Measurements from ENCODE around the gene SKAP2. TPM values are rescaled to one million over a fixed set of nuclear protein-coding genes. Genes with fewer than 3 reads are reported as not detected.

Gene SKAP2
- total RNA-seq, 1 experiment from 2014 or later = 3.2 TPM

GRCh38 chr7:26699766-26700165 is 164.6 kb downstream of the SKAP2 start:
- Histone ChIP-seq H4K91ac (ENCODE audit: insufficient read length, low read depth, low read length) (no peak overlapping the region), H3K23me2 (ENCODE audit: insufficient read length, low read depth, low read length, poor library complexity, severe bottlenecking) (no peaks in the 10 kb centered on the region), H4K20me1 (ENCODE audit: control insufficient read depth, insufficient read depth, insufficient read length) (no peaks in the 10 kb centered on the region), H3K9ac (ENCODE audit: extremely low read depth, insufficient read length, low read length) (no peak overlapping the region), H4K5ac (ENCODE audit: insufficient read length, low read depth, low read length) (no peak overlapping the region), H3K4me1 (ENCODE audit: insufficient read depth, low read length) (no peaks in the 10 kb centered on the region), H2BK120ac (ENCODE audit: low read depth, low read length, poor library complexity, severe bottlenecking) (no peak overlapping the region), H3K79me1 (ENCODE audit: insufficient read depth, low read depth, low read length, poor library complexity, severe bottlenecking) (no peaks in the 10 kb centered on the region), H2BK15ac (ENCODE audit: low read depth, low read length) (no peak overlapping the region), H3T11ph (ENCODE audit: low read length) (no peak overlapping the region), H2AFZ (ENCODE audit: low read length) (no peak overlapping the region), H3K27me3 (ENCODE audit: insufficient read depth, low read length) (no peaks in the 10 kb centered on the region), H3K4ac (ENCODE audit: low read depth, low read length) (no peak overlapping the region), H2AK5ac (ENCODE audit: insufficient read length, low read length) (no peak overlapping the region), H3K4me2 (ENCODE audit: insufficient read depth, insufficient read length, low read length) (no peak overlapping the region), H2BK5ac (ENCODE audit: insufficient read length, low read length) (no peak overlapping the region), H3K79me2 (ENCODE audit: insufficient read depth, low read length) (no peaks in the 10 kb centered on the region), H2BK20ac (ENCODE audit: low read depth, low read length, poor library complexity, severe bottlenecking) (no peak overlapping the region), H2BK12ac (ENCODE audit: insufficient read length, low read depth, low read length) (no peak overlapping the region), H4K8ac (replicated peaks; ENCODE audit: insufficient read length, low read depth, low read length) (no peak overlapping the region), H3K23ac (ENCODE audit: insufficient read length, low read depth, low read length) (no peak overlapping the region), H3K56ac (ENCODE audit: insufficient read length, low read depth, low read length) (no peak overlapping the region), H3K14ac (ENCODE audit: insufficient read depth, low read length) (no peak overlapping the region), H3K9me3 (ENCODE audit: control insufficient read depth, low read depth, low read length) (no peaks in the 10 kb centered on the region), H3K27ac (ENCODE audit: insufficient read length, low read depth, low read length) (no peak overlapping the region), H3K18ac (ENCODE audit: insufficient read length, low read depth, low read length) (no peak overlapping the region)
- no peak for TF ChIP-seq CTCF (conservative IDR thresholded peaks at IDR 0.05)
- no peak overlapping the region for H3K4me3 Mint-ChIP-seq
- H3K4me1 Mint-ChIP-seq = peaks cover 0 to 6% of the 10 kb centered on the region in 2 experiments; a peak in 2 of 4 replicates
- DNase-seq = no peak
- no peaks in the 10 kb centered on the region for H3K9me3 Mint-ChIP-seq
- H3K27ac Mint-ChIP-seq = no peak overlapping the region
- H3K36me3 Mint-ChIP-seq (ENCODE audit: insufficient read depth in 1 of 3, low read depth in 3 of 3) = no peaks in the 10 kb centered on the region
- WGBS (ENCODE audit: extremely low coverage, insufficient read length, low lambda C conversion rate) = no CpG with 5 or more reads among the region's 1 CpG
- no peaks in the 10 kb centered on the region; the same call in none of the 2 replicates for H3K27me3 Mint-ChIP-seq (ENCODE audit: low read depth)

All from H9 (cell line).